Measurements from ENCODE around the gene SLC7A11. TPM values are rescaled to one million over a fixed set of nuclear protein-coding genes. Genes with fewer than 3 reads are reported as not detected.

SLC7A11 gene
- total and polyA plus RNA-seq, 2 donors from 2014 or later = 0.04 to 2.6 TPM

- H3K4me3 ChIP-seq (ENCODE audit: low read length in 3 of 3) = no peak overlapping the region
- no peak for TF ChIP-seq CTCF (IDR thresholded peaks at IDR 0.05; ENCODE audit: borderline replicate concordance, extremely low read depth, insufficient read depth)
- H3K9me3 ChIP-seq (ENCODE audit: control insufficient read depth in 2 of 3, insufficient read depth in 1 of 3, low read length in 3 of 3) = no peaks in the 10 kb centered on the region
- H3K27ac ChIP-seq (ENCODE audit: low read depth in 2 of 2, low read length in 2 of 2) = no peak overlapping the region
- intact Hi-C loops (cut with DNase I) = no loop called here
- DNase-seq (no peak), FAIRE-seq (no peak)
- H3K27me3 ChIP-seq (ENCODE audit: control insufficient read depth, insufficient read depth, low read length) = no peaks in the 10 kb centered on the region
- H3K9ac ChIP-seq (ENCODE audit: low read length in 3 of 3) = no peak overlapping the region
- H3K36me3 ChIP-seq (ENCODE audit: control insufficient read depth in 2 of 3, insufficient read depth in 3 of 3, low read length in 3 of 3) = no peaks in the 10 kb centered on the region
- no peaks in the 10 kb centered on the region for H3K4me1 ChIP-seq (ENCODE audit: control insufficient read depth in 2 of 3, insufficient read depth in 2 of 3, low read depth in 1 of 3, low read length in 3 of 3)
These were observed 17.1 kb upstream of the SLC7A11 start for GRCh38 chr4:138259271-138259670.

DNA sequence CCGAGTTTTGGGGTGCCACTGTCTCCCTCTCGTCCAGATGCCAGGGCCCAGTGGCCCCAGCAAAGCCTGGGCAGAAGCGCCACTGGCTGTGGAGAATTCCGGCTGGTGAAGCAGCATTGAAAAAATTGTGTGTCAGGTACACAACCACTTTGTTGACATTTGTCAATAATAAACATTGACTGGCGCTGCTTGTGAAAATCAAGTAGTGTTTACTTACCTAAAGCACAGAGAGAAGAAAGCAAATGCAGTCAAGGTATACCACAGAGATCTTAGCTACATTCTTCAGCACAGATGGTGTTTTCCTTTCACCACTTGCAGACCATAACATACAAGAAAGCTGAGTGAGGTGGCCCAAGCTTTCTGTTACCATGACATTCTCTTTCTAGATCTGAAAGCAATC lies 14.5 kb upstream of the SLC7A11 start:
- no peak overlapping the region for H3K27ac ChIP-seq (ENCODE audit: low read depth in 2 of 2, low read length in 2 of 2)
- H3K9ac ChIP-seq (ENCODE audit: low read length in 3 of 3) = no peak overlapping the region
- intact Hi-C loops (cut with DNase I) = no loop called here
- H3K9me3 ChIP-seq (ENCODE audit: control insufficient read depth in 2 of 3, insufficient read depth in 1 of 3, low read length in 3 of 3) = no peaks in the 10 kb centered on the region
- no peaks in the 10 kb centered on the region for H3K4me1 ChIP-seq (ENCODE audit: control insufficient read depth in 2 of 3, insufficient read depth in 2 of 3, low read depth in 1 of 3, low read length in 3 of 3)
- DNase-seq (no peak), FAIRE-seq (no peak)
- TF ChIP-seq CTCF (IDR thresholded peaks at IDR 0.05; ENCODE audit: borderline replicate concordance, extremely low read depth, insufficient read depth) = no peak
- H3K36me3 ChIP-seq (ENCODE audit: control insufficient read depth in 2 of 3, insufficient read depth in 3 of 3, low read length in 3 of 3) = no peaks in the 10 kb centered on the region
- no peaks in the 10 kb centered on the region for H3K27me3 ChIP-seq (ENCODE audit: control insufficient read depth, insufficient read depth, low read length)
- no peak overlapping the region for H3K4me3 ChIP-seq (ENCODE audit: low read length in 3 of 3)

DNA sequence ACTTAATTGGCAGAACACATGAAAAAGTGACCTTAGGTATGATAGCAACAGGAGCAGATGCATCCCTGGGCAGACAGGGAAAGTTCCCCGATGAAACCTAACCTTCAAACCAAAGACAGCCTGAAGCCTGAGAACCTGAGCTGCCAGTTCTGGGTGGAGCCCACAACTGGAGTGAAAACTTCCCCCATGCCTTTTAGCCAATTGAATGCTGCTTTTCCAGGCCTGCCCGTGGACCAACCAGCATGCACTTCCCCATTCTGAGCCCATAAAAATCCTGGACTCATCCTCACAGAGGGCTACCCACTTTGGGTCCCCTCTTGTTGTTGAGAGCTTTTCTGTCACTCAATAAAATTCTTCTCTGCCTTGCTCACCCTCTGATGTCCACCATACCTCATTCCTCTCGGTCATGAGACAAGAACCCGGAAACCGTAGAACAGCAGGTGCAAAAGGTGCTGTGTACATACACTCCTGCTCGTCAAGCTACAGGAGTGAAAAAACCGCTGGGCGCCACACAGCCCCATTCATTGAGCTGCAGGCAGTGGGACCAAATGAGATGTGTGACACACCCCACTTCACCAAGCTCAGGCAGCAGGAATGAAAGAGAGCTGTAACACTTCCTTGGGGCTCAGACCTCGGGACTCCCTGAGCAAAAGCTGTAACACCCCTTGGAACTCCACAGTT lies 13.9 kb upstream of the SLC7A11 start:
- FAIRE-seq = no peak

More for the DNA sequence above, 13.9 kb upstream of the SLC7A11 start:
- H3K27me3 ChIP-seq (ENCODE audit: control insufficient read depth, insufficient read depth, low read length) = no peaks in the 10 kb centered on the region
- DNase-seq = no peak
- TF ChIP-seq CTCF (IDR thresholded peaks at IDR 0.05; ENCODE audit: borderline replicate concordance, extremely low read depth, insufficient read depth) = no peak
- no peak overlapping the region for H3K9ac ChIP-seq (ENCODE audit: low read length in 3 of 3)
- H3K9me3 ChIP-seq (ENCODE audit: control insufficient read depth in 2 of 3, insufficient read depth in 1 of 3, low read length in 3 of 3) = no peaks in the 10 kb centered on the region
- H3K27ac ChIP-seq (ENCODE audit: low read depth in 2 of 2, low read length in 2 of 2) = no peak overlapping the region
- intact Hi-C loops (cut with DNase I) = no loop called here
- H3K4me1 ChIP-seq (ENCODE audit: control insufficient read depth in 2 of 3, insufficient read depth in 2 of 3, low read depth in 1 of 3, low read length in 3 of 3) = no peaks in the 10 kb centered on the region
- H3K4me3 ChIP-seq (ENCODE audit: low read length in 3 of 3) = no peak overlapping the region
- H3K36me3 ChIP-seq (ENCODE audit: control insufficient read depth in 2 of 3, insufficient read depth in 3 of 3, low read length in 3 of 3) = no peaks in the 10 kb centered on the region
